Measurements from ENCODE around the gene SH3PXD2A.

Gene SH3PXD2A

GRCh38 chr10:103553743-103554487 is 301.5 kb downstream of the SH3PXD2A start:
- no peak for TF ChIP-seq GATA2 (IDR thresholded peaks at IDR 0.05; ENCODE audit: low read depth, low read length)
- no peak for TF ChIP-seq GATA3 (IDR thresholded peaks at IDR 0.05; ENCODE audit: low read depth, low read length)

- TF ChIP-seq GATA2 (IDR thresholded peaks at IDR 0.05; ENCODE audit: low read depth, low read length) (no peak), GATA3 (IDR thresholded peaks at IDR 0.05; ENCODE audit: low read depth, low read length) (no peak)
Measured at GRCh38 chr10:103552856-103553742, 302.3 kb downstream of the SH3PXD2A start.

- TF ChIP-seq GATA3 (IDR thresholded peaks at IDR 0.05; ENCODE audit: low read depth, low read length) (no peak), GATA2 (IDR thresholded peaks at IDR 0.05; ENCODE audit: low read depth, low read length) (no peak)
Measured at GRCh38 chr10:103551619-103552602, 303.5 kb downstream of the SH3PXD2A start.

GRCh38 chr10:103550229-103550628 is 305.1 kb downstream of the SH3PXD2A start:
- TF ChIP-seq GATA3 (IDR thresholded peaks at IDR 0.05; ENCODE audit: low read depth, low read length) (no peak), GATA2 (IDR thresholded peaks at IDR 0.05; ENCODE audit: low read depth, low read length) (no peak)

- TF ChIP-seq GATA3 (IDR thresholded peaks at IDR 0.05; ENCODE audit: low read depth, low read length), result no peak
- TF ChIP-seq GATA2 (IDR thresholded peaks at IDR 0.05; ENCODE audit: low read depth, low read length), result no peak
Measured at GRCh38 chr10:103549349-103549685, 306.1 kb downstream of the SH3PXD2A start.

GRCh38 chr10:103548581-103549348 is 306.6 kb downstream of the SH3PXD2A start:
- TF ChIP-seq GATA3 (IDR thresholded peaks at IDR 0.05; ENCODE audit: low read depth, low read length) (no peak), GATA2 (IDR thresholded peaks at IDR 0.05; ENCODE audit: low read depth, low read length) (no peak)

- TF ChIP-seq GATA3 (IDR thresholded peaks at IDR 0.05; ENCODE audit: low read depth, low read length) (no peak), GATA2 (IDR thresholded peaks at IDR 0.05; ENCODE audit: low read depth, low read length) (no peak)
Measured at GRCh38 chr10:103548006-103548405, 307.4 kb downstream of the SH3PXD2A start.

GRCh38 chr10:103547391-103547946 is 307.9 kb downstream of the SH3PXD2A start:
- TF ChIP-seq GATA2 (IDR thresholded peaks at IDR 0.05; ENCODE audit: low read depth, low read length) (no peak), GATA3 (IDR thresholded peaks at IDR 0.05; ENCODE audit: low read depth, low read length) (no peak)

GRCh38 chr10:103546401-103546800 is 309.0 kb downstream of the SH3PXD2A start:
- TF ChIP-seq GATA3 (IDR thresholded peaks at IDR 0.05; ENCODE audit: low read depth, low read length) (no peak), GATA2 (IDR thresholded peaks at IDR 0.05; ENCODE audit: low read depth, low read length) (no peak)

- TF ChIP-seq GATA2 (IDR thresholded peaks at IDR 0.05; ENCODE audit: low read depth, low read length) (no peak), GATA3 (IDR thresholded peaks at IDR 0.05; ENCODE audit: low read depth, low read length) (no peak)
Measured at GRCh38 chr10:103545771-103546281, 309.6 kb downstream of the SH3PXD2A start.

- TF ChIP-seq GATA2 (IDR thresholded peaks at IDR 0.05; ENCODE audit: low read depth, low read length) (no peak), GATA3 (IDR thresholded peaks at IDR 0.05; ENCODE audit: low read depth, low read length) (no peak)
Measured at GRCh38 chr10:103545366-103545765, 310.0 kb downstream of the SH3PXD2A start.

- no peak for TF ChIP-seq GATA3 (IDR thresholded peaks at IDR 0.05; ENCODE audit: low read depth, low read length)
- no peak for TF ChIP-seq GATA2 (IDR thresholded peaks at IDR 0.05; ENCODE audit: low read depth, low read length)
Measured at GRCh38 chr10:103544657-103545310, 310.6 kb downstream of the SH3PXD2A start.

All from SH-SY5Y (cell line).